GM18951 (cell line): ENCODE data around the gene PDE6C.

ENCODE experiments used
- POLR2A ChIP-seq: IDR thresholded peaks from 4 replicates; pipeline ENCODE4 v1.6.1; 2011; ENCODE audit warnings: mild to moderate bottlenecking; ENCODE audit not compliant: insufficient read length, insufficient read depth; ENCODE audit errors: extremely low read depth
- in situ Hi-C: fragments of 300-500 bp; cut with MboI; formaldehyde crosslinking; loops from one replicate; pipeline ENCODE4 v1.12.0; 2022; ENCODE audit warnings: low sequenced_read_pairs, mixed read lengths, inconsistent platforms; ENCODE audit not compliant: unreplicated experiment

Gene PDE6C

DNA sequence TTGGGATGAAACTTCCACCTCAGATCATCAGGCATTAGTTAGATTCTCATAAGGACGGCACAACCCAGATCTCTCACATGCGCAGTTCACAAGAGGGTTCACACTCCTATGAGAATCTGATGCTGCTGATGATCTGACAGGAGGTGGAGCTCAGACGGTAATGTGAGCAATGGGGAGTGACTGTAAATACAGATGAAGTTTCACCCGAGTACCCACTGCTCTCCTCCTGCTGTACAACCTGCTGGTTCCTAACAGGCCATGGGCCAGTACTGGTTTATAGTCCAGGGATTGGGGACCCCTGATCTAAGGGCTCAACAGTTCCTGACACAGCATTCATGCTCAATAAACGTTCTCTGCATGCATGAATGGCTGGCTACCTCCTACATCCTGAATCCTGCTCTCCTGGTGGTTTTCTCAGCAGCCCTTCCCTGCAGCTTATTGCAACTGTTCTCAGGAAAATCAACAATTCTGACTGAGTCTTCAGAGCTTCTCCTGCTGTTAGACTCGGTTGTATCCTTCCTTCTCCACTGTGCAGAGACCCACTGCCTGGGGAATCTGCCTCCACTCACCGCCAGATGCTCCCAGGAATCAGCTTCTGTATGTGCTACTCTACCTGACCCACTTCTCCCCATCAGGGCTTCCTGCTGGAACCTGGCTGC lies 17.4 kb downstream of the PDE6C start:
- in situ Hi-C loops = no loop called here
- no peak for TF ChIP-seq POLR2A

GRCh38 chr10:93630625-93631557 lies 18.6 kb downstream of the PDE6C start:
- TF ChIP-seq POLR2A = no peak
- in situ Hi-C loops = no loop called here

GRCh38 chr10:93639791-93640190 lies 27.5 kb downstream of the PDE6C start:
- in situ Hi-C loops = no loop called here
- TF ChIP-seq POLR2A = no peak

GRCh38 chr10:93652857-93653256 lies 40.5 kb downstream of the PDE6C start:
- in situ Hi-C loops = no loop called here
- no peak for TF ChIP-seq POLR2A

DNA sequence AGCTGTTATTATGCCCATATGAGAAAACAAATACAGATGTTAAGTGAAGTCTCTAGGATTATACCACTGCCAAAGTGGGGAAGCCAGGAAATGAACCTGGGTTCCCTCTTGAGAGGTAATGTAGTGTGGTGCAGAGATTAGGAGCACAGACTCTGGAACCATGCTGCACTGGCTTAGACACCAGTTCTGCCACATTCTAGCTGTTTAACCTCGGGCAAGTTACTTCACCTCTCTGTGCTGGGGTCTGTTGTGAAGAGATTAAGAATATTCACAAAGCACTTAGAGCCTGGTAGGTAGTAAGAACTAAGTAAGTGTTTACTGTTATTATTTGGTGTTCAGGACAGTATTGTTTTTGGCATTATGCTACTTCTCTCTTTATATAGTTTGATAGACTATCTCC lies 41.9 kb downstream of the PDE6C start:
- no peak for TF ChIP-seq POLR2A
- in situ Hi-C loops = no loop called here

GRCh38 chr10:93656155-93656554 lies 43.8 kb downstream of the PDE6C start:
- no peak for TF ChIP-seq POLR2A
- in situ Hi-C loops = no loop called here

DNA sequence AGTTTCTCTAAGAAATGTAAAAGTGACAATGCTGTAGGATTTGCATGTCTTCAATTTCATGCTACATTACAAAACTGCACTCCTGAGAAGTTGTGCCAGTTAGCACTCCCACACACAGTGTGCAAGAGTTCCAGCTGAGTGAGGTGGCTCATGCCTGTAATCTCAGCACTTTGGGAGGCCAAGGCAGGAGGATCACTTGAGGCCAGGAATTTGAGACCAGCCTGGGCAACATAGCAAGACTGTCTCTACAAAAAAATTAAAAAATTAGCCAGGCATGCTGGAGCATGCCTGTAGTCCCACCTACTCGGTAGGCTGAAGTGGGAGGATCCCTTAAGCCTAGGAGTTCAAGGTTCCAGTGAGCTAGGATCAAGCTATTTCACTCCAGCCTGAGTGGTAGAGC lies 45.4 kb downstream of the PDE6C start:
- in situ Hi-C loops = no loop called here
- no peak for TF ChIP-seq POLR2A

DNA sequence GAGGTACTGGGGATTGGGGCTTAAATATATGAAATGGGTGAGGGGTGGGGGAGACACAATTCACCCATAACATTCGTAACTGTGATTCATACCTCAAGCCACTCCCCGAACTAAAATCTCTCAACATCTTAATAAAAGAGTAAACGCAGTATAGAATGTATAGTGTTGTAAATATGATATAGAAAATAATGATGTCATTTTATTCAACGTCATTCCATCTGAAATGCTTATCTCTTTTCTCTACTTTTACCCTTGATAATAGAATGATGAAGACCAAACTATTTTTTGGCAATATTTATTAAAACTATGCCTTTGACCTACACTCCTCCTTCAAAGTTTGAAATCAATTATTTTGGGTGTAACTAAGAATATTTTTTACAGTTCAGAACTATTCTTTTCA lies 53.7 kb downstream of the PDE6C start:
- in situ Hi-C loops = no loop called here
- TF ChIP-seq POLR2A = no peak

DNA sequence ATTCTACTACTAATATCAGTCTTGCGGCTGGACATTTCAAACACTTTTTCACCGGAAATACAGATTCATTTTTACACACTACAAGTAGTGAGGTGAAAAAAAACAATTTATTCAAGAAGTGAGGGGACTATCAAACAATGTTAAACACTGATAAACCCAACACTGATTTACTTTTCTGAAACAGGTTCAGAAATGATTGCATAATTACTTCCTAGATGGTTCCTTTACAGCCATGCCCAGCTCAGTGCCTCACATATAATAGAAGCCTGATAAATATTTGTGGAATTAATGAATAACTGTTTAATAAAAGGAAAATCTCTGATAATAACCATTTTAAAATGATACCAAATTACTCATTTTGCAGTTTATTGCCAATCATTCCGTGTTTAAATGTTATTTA lies 55.5 kb downstream of the PDE6C start:
- in situ Hi-C loops = no loop called here
- TF ChIP-seq POLR2A = no peak

DNA sequence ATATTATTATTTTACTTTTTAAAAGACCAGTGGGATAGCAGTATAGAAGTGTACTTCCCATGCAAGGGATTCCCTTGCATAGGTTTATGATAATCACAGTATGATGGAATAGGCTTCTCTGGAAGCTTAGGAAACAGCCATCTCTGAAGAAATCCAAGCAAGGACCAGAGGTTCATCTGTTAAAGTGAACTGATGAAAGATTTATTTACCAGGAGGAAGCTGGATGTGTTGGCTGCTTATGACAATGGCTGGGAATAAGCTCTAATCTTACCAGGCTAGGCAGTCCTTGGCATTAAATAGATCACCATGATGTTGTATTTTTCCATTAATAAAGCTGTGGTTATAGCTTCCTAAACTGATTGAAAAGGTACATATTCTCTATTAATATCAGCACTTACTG lies 58.0 kb downstream of the PDE6C start:
- in situ Hi-C loops = no loop called here
- TF ChIP-seq POLR2A = no peak

DNA sequence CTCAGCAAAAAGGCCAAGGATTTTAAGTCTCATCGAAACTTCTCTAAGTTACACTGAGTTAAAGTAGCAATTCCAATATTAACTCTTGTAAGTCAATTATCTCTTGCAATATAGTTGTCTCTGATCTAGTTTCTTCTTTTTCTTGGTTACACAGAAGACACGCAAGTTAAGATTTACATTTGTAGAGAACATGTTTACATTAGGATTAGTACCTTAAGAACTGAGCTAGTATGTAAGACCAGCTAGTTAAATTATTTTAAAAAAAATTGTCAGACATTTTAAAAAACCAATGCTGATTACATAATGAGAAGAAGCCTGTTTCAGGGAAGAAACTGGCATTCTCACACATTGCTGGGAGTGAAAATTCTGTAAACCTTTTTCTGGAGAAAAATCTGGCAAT lies 58.7 kb downstream of the PDE6C start:
- no peak for TF ChIP-seq POLR2A
- in situ Hi-C loops = no loop called here

GRCh38 chr10:93672022-93672678 lies 59.8 kb downstream of the PDE6C start:
- no peak for TF ChIP-seq POLR2A
- in situ Hi-C loops = no loop called here

GRCh38 chr10:93672890-93673289 lies 60.6 kb downstream of the PDE6C start:
- in situ Hi-C loops = no loop called here
- no peak for TF ChIP-seq POLR2A
